GM20000 (cell line): Measurements from ENCODE around the gene SETD3.
A peak's percentile ranks its signal among the peaks of the same experiment; 100 is the strongest.

ENCODE experiments used
- DNase-seq: peaks from one replicate; pipeline ENCODE4 v3.0.0; 2012; ENCODE audit warnings: low spot score
- TF ChIP-seq, protein P1 (sequence below): IDR thresholded peaks from 2 replicates; pipeline ENCODE4 v1.5.1; 2012; ENCODE audit warnings: mild to moderate bottlenecking, control low read depth; ENCODE audit errors: extremely low read depth, missing control alignments

SETD3 gene

DNA sequence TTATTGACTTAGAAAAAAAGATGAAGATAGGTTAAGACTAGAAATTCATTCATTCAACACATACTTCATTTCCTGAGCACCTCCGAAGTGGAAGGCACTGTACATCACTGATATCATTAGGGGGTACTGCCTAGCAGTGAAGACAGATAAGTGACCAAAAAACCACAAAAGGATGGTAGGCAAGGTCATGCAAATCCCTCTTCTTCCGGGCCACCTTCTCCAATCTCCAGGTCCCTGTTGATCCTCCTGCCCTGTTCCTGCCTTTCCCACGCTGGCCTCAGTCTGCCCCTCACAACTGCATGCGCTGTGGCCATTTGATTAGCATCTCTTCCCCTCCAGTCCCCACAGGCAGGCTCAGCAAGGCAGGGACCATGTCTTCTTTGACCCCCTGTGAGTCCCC lies 60.8 kb downstream of the SETD3 start:
- TF ChIP-seq, protein P1, sequence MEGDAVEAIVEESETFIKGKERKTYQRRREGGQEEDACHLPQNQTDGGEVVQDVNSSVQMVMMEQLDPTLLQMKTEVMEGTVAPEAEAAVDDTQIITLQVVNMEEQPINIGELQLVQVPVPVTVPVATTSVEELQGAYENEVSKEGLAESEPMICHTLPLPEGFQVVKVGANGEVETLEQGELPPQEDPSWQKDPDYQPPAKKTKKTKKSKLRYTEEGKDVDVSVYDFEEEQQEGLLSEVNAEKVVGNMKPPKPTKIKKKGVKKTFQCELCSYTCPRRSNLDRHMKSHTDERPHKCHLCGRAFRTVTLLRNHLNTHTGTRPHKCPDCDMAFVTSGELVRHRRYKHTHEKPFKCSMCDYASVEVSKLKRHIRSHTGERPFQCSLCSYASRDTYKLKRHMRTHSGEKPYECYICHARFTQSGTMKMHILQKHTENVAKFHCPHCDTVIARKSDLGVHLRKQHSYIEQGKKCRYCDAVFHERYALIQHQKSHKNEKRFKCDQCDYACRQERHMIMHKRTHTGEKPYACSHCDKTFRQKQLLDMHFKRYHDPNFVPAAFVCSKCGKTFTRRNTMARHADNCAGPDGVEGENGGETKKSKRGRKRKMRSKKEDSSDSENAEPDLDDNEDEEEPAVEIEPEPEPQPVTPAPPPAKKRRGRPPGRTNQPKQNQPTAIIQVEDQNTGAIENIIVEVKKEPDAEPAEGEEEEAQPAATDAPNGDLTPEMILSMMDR, result no peak
- no peak for DNase-seq

DNA sequence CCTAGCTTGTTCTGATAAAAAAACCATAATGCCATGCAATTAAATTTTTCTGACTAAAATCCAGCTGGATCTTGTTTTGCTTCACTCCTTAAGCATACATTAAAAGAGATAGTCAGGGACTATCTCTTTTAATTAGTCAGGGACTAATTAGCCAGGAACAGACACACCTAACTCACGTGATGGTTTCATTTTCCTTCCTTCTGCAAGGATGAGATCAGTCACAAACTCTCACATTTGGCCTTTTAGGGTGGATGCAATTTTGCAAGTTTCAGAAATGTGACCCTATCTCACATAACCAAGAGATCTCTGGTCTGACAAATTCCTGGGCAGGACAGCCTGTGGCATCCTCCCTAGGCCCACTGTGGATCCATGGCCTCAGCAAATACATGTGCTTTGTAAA lies 62.4 kb downstream of the SETD3 start:
- DNase-seq, result no peak
- TF ChIP-seq, protein P1, result no peak

DNA sequence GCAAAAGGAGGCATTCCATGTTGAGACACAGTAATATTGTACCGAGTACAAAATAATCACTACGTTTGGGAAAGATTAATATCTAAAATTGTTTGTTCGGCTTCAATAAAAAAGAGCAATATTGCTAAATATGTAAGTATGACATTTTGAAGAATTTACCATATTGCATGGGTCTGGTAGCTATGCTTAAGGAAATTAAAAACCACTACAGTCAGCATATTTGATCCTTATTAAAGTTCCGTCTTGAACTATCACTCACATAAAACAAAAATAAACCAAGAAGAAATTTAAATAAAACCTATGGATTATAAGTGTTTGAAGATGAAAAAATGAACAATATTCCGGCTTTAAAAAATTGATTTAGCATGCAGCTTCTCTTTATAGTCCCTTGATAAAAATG lies 63.8 kb downstream of the SETD3 start:
- TF ChIP-seq, protein P1, result no peak
- DNase-seq, result no peak

DNA sequence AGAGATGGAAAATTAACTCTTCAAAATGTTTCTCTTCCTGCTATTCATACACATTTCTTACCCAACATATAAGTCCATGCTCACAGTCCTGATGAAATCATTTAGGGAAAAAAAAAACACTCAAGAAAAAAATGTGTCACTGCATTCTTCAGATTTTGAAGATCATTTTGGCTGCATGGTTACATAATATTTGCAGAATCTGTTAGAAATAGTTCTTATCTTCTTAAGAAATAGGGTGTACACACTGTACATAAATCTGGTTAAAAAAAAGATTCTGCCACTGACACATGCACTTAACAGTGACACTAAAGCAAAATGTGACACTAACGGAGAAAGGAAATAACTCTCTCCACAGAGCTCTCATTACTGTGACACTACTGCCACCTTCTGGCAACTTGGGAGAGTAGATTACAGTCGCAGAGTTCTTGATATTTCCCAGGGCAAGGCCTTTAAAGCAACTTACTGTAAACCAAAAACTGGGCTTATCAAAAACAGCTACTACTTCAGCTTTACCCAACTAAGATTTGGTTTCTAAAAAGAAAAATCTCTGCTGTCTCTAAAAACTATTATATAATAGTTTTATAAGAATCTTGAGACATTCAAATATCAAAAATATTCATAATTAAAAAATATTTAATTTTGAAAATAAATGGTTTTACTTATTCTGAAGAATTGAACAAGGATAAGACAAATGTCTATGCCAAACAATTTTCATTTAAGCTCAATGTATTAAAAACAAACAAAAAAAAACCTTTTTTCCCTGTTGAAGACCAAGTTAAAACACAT lies 65.0 kb downstream of the SETD3 start:
- peak; percentile 75 for DNase-seq
- TF ChIP-seq, protein P1, result peak; percentile 29

DNA sequence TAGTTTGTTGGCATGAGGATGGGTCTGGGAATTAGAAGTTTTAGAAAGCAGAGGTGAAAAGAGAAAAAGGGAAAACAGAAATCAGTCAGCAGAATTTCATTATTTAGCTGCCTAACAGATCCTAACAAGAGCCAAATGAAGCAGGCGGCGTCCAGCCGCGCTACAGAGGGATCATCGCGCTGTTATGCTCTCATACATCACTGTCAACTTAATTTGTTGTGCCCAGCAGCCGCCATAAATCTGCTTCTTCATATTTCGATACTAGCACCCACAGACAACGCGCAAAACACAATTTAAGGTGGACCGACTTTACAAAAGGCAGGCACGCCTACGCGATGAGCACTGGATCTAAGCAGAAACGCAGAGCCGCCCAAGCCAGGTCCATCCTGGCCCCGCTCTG lies 66.7 kb downstream of the SETD3 start:
- DNase-seq, result no peak
- TF ChIP-seq, protein P1, result no peak

DNA sequence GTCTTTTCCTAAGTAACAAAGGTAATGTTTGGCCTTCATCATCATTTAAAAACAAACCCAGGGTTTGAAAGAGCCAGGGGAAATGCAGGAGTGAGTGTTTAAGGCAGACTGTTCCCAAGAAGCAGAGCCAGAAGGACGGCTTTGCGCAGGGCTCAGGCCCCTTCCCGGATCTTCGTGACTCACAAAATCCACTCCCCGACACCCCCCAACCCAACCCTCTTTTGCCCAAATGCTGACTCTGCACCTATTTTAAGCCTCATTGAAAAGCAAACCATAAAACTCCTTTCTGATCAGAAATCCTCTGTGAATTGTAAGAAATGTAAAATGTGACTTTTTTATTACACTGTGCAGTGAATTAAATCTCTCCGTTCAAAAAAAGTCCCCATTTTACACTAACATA lies 67.5 kb downstream of the SETD3 start:
- no peak for DNase-seq

More for the DNA sequence above, 67.5 kb downstream of the SETD3 start:
- TF ChIP-seq, protein P1, result no peak
